H1 (cell line): ENCODE data around the gene MAPRE2. TPM values are rescaled to one million over a fixed set of nuclear protein-coding genes. Genes with fewer than 3 reads are reported as not detected.

Experiments
- CTCF ChIA-PET: fragments of 300-600 bp; sonication (Branson Sonifier 250); formaldehyde crosslinking; loops from one replicate; lab custom pipeline; 2021; ENCODE audit not compliant: partially characterized antibody; lab: Charles Lee
- POLR2A ChIA-PET: fragments of 300-600 bp; sonication (Branson Sonifier 250); formaldehyde crosslinking; loops from one replicate; lab custom pipeline; 2021; ENCODE audit warnings: inconsistent platforms; ENCODE audit not compliant: partially characterized antibody; lab: Charles Lee
- DNase-seq, 2 experiments: peaks; one replicate each; pipeline versions ENCODE4 v3.0.0 to v3.0.0-alpha.2; 2010 to 2022; ENCODE audit warnings: low spot score in 2 of 2, low read depth in 1 of 2, mixed read lengths in 1 of 2
- FAIRE-seq: peaks from 2 replicates; lab custom pipeline; 2011; peaks lifted over from hg19 to GRCh38; lab: Jason Lieb, UNC
- H2AFZ ChIP-seq: 2 replicates; pipeline ENCODE4 v1.8.1; 2012; ENCODE audit warnings: low read length, inconsistent platforms
- H2AK5ac ChIP-seq: 2 replicates; pipeline ENCODE4 v1.6.1; 2013; ENCODE audit warnings: low read depth, low read length
- H2BK120ac ChIP-seq: replicated peaks from 2 replicates; pipeline ENCODE3; 2013; ENCODE audit warnings: low read depth, low read length, inconsistent platforms
- H2BK12ac ChIP-seq: 2 replicates; pipeline ENCODE4 v1.6.1; 2013; ENCODE audit warnings: low read depth, low read length
- H2BK15ac ChIP-seq: 2 replicates; pipeline ENCODE4 v1.6.1; 2013; ENCODE audit warnings: low read length
- H2BK20ac ChIP-seq: 2 replicates; pipeline ENCODE4 v1.6.1; 2013; ENCODE audit warnings: low read length
- H2BK5ac ChIP-seq: 2 replicates; pipeline ENCODE4 v1.6.1; 2013; ENCODE audit warnings: low read depth, low read length
- H3K14ac ChIP-seq: 2 replicates; pipeline ENCODE4 v1.6.1; 2013; ENCODE audit warnings: inconsistent platforms; ENCODE audit not compliant: insufficient read length
- H3K18ac ChIP-seq: 2 replicates; pipeline ENCODE4 v1.6.1; 2013; ENCODE audit warnings: low read length; ENCODE audit errors: extremely low read depth
- H3K23ac ChIP-seq: 2 replicates; pipeline ENCODE4 v1.6.1; 2013; ENCODE audit warnings: inconsistent platforms; ENCODE audit not compliant: insufficient read length
- H3K23me2 ChIP-seq: 2 replicates; pipeline ENCODE4 v1.6.1; 2013; ENCODE audit warnings: low read depth, low read length
- H3K27ac ChIP-seq: 2 replicates; pipeline ENCODE4 v1.6.1; 2011; ENCODE audit warnings: low read depth, low read length, inconsistent platforms
- H3K27me3 ChIP-seq, 4 experiments: replicated peaks in 1 of 4; 1 replicate in 1 of 4; 2 replicates in 3 of 4; pipeline versions ENCODE4 v1.6.1 to v1.8.1; 2011 to 2013; ENCODE audit warnings: low read length in 3 of 4, mild to moderate bottlenecking in 3 of 4, inconsistent platforms in 2 of 4, mixed read lengths in 2 of 4, moderate library complexity in 1 of 4; ENCODE audit not compliant: control insufficient read depth in 3 of 4, insufficient read depth in 3 of 4; ENCODE audit errors: extremely low read depth in 1 of 4
- H3K36me3 ChIP-seq, 4 experiments: 2 replicates each; pipeline versions ENCODE4 v1.6.1 to v1.8.1; 2011 to 2013; ENCODE audit warnings: mild to moderate bottlenecking in 4 of 4, low read length in 3 of 4, moderate library complexity in 2 of 4, control low read depth in 1 of 4, inconsistent platforms in 1 of 4; ENCODE audit not compliant: insufficient read depth in 4 of 4, control insufficient read depth in 2 of 4
- H3K4ac ChIP-seq: replicated peaks from 2 replicates; pipeline ENCODE3; 2013; ENCODE audit warnings: low read length, low read depth, mixed read lengths, inconsistent platforms; ENCODE audit not compliant: insufficient read length
- H3K4me1 ChIP-seq, 4 experiments: replicated peaks in 1 of 4; 1 replicate in 1 of 4; 2 replicates in 3 of 4; pipeline versions ENCODE4 v1.6.1 to v1.8.1; 2011 to 2013; ENCODE audit warnings: low read length in 3 of 4, inconsistent platforms in 2 of 4, mixed read lengths in 1 of 4; ENCODE audit not compliant: insufficient read depth in 4 of 4, control insufficient read depth in 3 of 4
- H3K4me2 ChIP-seq, 2 experiments: 2 replicates each; pipeline versions ENCODE4 v1.6.1 to v1.8.1; 2011 to 2013; ENCODE audit warnings: low read depth in 2 of 2, low read length in 2 of 2, control low read depth in 1 of 2, inconsistent platforms in 1 of 2, mild to moderate bottlenecking in 1 of 2; ENCODE audit not compliant: insufficient read depth in 1 of 2
- H3K4me3 ChIP-seq, 4 experiments: fragments of 200-600, 300-600 bp in 1 of 4; sonication (generic), shearing (Covaris generic), sonication (Bioruptor Twin) in 1 of 4; 2 replicates each; pipeline versions ENCODE4 v1.5.1 to v1.8.1; 2011 to 2016; ENCODE audit warnings: low read length in 4 of 4, low read depth in 3 of 4, control low read depth in 2 of 4, inconsistent platforms in 2 of 4, mild to moderate bottlenecking in 2 of 4, mixed read lengths in 1 of 4, moderate library complexity in 1 of 4; ENCODE audit not compliant: insufficient read depth in 2 of 4; ENCODE audit errors: extremely low read depth in 1 of 4
- H3K56ac ChIP-seq: replicated peaks from 2 replicates; pipeline ENCODE3; 2013; ENCODE audit warnings: low read depth, mild to moderate bottlenecking, mixed read lengths, low read length, inconsistent platforms; ENCODE audit not compliant: insufficient read length
- H3K79me1 ChIP-seq: 2 replicates; pipeline ENCODE4 v1.6.1; 2013; ENCODE audit warnings: low read depth, low read length, control low read depth
- H3K79me2 ChIP-seq, 2 experiments: 2 replicates each; pipeline versions ENCODE4 v1.6.1 to v1.8.1; 2012 to 2013; ENCODE audit warnings: low read length in 2 of 2, mild to moderate bottlenecking in 2 of 2, inconsistent platforms in 1 of 2; ENCODE audit not compliant: insufficient read depth in 2 of 2, control insufficient read depth in 1 of 2
- H3K9ac ChIP-seq, 4 experiments: replicated peaks in 1 of 4; 1 replicate in 1 of 4; 2 replicates in 3 of 4; pipeline versions ENCODE4 v1.6.1 to v1.8.1; 2011 to 2013; ENCODE audit warnings: low read depth in 3 of 4, low read length in 3 of 4, control low read depth in 2 of 4, mild to moderate bottlenecking in 2 of 4, moderate library complexity in 2 of 4, inconsistent platforms in 1 of 4; ENCODE audit errors: extremely low read depth in 1 of 4
- H3K9me3 ChIP-seq, 2 experiments: 2 replicates each; pipeline versions ENCODE4 v1.6.1 to v1.8.1; 2012 to 2013; ENCODE audit warnings: mild to moderate bottlenecking in 2 of 2, moderate library complexity in 2 of 2, control low read depth in 1 of 2, inconsistent platforms in 1 of 2, low read depth in 1 of 2, low read length in 1 of 2, mixed read lengths in 1 of 2; ENCODE audit not compliant: insufficient read depth in 2 of 2
- H4K20me1 ChIP-seq, 2 experiments: replicated peaks in 1 of 2; 2 replicates each; pipeline versions ENCODE3 to v1.8.1; 2011 to 2013; ENCODE audit warnings: inconsistent platforms in 2 of 2, low read length in 2 of 2, mild to moderate bottlenecking in 1 of 2; ENCODE audit not compliant: insufficient read depth in 2 of 2, control insufficient read depth in 1 of 2
- H4K5ac ChIP-seq: 2 replicates; pipeline ENCODE4 v1.6.1; 2013; ENCODE audit warnings: low read length, low read depth, mixed read lengths, inconsistent platforms; ENCODE audit not compliant: insufficient read length
- H4K8ac ChIP-seq: 2 replicates; pipeline ENCODE4 v1.8.0; 2013; ENCODE audit warnings: mild to moderate bottlenecking, moderate library complexity, low read length, inconsistent platforms; ENCODE audit not compliant: insufficient read depth; ENCODE audit errors: extremely low read depth
- H4K91ac ChIP-seq: replicated peaks from 2 replicates; pipeline ENCODE3; 2013; ENCODE audit warnings: low read length, mixed read lengths, inconsistent platforms; ENCODE audit not compliant: insufficient read length
- CREB1 ChIP-seq: IDR thresholded peaks from 2 replicates; pipeline ENCODE4 v1.6.1; 2012; ENCODE audit warnings: inconsistent platforms
- EGR1 ChIP-seq: IDR thresholded peaks from 2 replicates; pipeline ENCODE4 v1.6.1; 2011; ENCODE audit warnings: low read depth, low read length, borderline replicate concordance
- GABPA ChIP-seq: IDR thresholded peaks from 2 replicates; pipeline ENCODE4 v1.6.1; 2011; ENCODE audit warnings: mild to moderate bottlenecking, low read length, moderate library complexity, borderline replicate concordance; ENCODE audit not compliant: insufficient read depth
- HDAC2 ChIP-seq, 2 experiments: fragments of 300-600 bp in 1 of 2; sonication (generic) in 1 of 2; IDR thresholded peaks; 2 replicates each; pipeline ENCODE4 v1.6.1; 2011 to 2012; ENCODE audit warnings: low read depth in 2 of 2, low read length in 2 of 2, mild to moderate bottlenecking in 2 of 2, moderate library complexity in 2 of 2, borderline replicate concordance in 1 of 2, inconsistent platforms in 1 of 2
- JUN ChIP-seq: IDR thresholded peaks from 2 replicates; pipeline ENCODE4 v1.6.1; 2011; ENCODE audit warnings: low read depth, mild to moderate bottlenecking, improper control_type of control experiment, low read length
- NANOG ChIP-seq: IDR thresholded peaks from 2 replicates; pipeline ENCODE4 v1.6.1; 2011; ENCODE audit warnings: low read length, low read depth, mild to moderate bottlenecking, inconsistent platforms; ENCODE audit not compliant: insufficient read depth, poor library complexity, severe bottlenecking
- POU5F1 ChIP-seq: IDR thresholded peaks from 2 replicates; pipeline ENCODE4 v1.6.1; 2011; ENCODE audit warnings: low read depth, mild to moderate bottlenecking, low read length, moderate library complexity
- RBBP5 ChIP-seq: IDR thresholded peaks from 2 replicates; pipeline ENCODE4 v1.7.1; 2012; ENCODE audit warnings: low read depth, mild to moderate bottlenecking, inconsistent platforms, low read length, moderate library complexity, borderline replicate concordance
- SIN3A ChIP-seq, 2 experiments: IDR thresholded peaks in 1 of 2; conservative IDR thresholded peaks in 1 of 2; 2 replicates each; pipeline ENCODE4 v1.6.1; 2011 to 2012; ENCODE audit warnings: low read length in 2 of 2, improper control_type of control experiment in 1 of 2, low read depth in 1 of 2, mild to moderate bottlenecking in 1 of 2
- TBP ChIP-seq: IDR thresholded peaks from 2 replicates; pipeline ENCODE4 v1.6.1; 2011; ENCODE audit warnings: low read depth, low read length, improper control_type of control experiment
- polyA plus RNA-seq, 7 experiments: library from polyadenylated mRNA; depleted of rRNA in 3 of 7; stranded (reverse) in 5 of 7; unstranded in 2 of 7; fragments of >200 nt in 5 of 7; fragments of 200-250 nt in 2 of 7; gene quantifications; 1 replicate in 5 of 7; 2 replicates in 1 of 7; 4 replicates in 1 of 7; pipeline versions ENCODE4 v1.2.1 to v1.2.3, GENCODE V29; 2011 to 2013; ENCODE audit warnings: missing spikeins in 2 of 7, mixed read lengths in 2 of 7
- total RNA-seq: library from RNA; stranded (reverse); fragmentation: NEBNext Ultra II Directional; extraction: Animal tissue kit (Norgen Biotek cat#: 25700); gene quantifications from 2 replicates; pipeline ENCODE4 v1.2.1, GENCODE V29; 2021
- TF ChIP-seq, protein P1 (sequence below): IDR thresholded peaks from 2 replicates; pipeline ENCODE4 v1.6.1; 2011; ENCODE audit warnings: low read depth, mild to moderate bottlenecking, low read length; ENCODE audit not compliant: insufficient read depth
- TF ChIP-seq, protein P2 (sequence below): IDR thresholded peaks from 2 replicates; pipeline ENCODE4 v1.6.1; 2011; ENCODE audit warnings: low read length, improper control_type of control experiment
- TF ChIP-seq, protein P3 (sequence below): IDR thresholded peaks from 2 replicates; pipeline ENCODE4 v1.6.1; 2012; ENCODE audit warnings: inconsistent platforms

Gene MAPRE2
- total and polyA plus RNA-seq, 2 of the 8 experiments (the other 6 are each of a cell fraction or from before 2014, with no cell fraction given), result 32.6 to 33.1 TPM

DNA sequence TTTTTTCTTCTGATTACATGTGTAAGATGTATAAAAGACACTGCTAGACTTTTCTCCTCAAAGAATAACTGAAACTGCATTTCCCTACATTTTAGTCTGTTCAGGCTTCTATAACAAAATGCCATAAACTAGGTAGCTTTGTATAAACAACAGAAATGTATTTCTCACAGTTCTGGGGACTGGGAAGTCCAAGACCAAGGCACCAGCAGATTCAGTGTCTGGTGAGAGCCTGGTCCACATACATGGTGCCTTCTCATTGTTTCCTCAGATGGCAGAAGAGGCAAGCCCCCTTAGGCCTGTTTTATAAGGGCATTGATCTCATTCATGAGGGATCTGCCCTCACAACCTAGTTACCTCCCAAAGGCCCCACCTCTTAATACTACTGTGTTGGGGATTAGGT lies 71.5 kb downstream of the MAPRE2 start:
- no peak overlapping the region for H2BK12ac ChIP-seq
- H3K56ac ChIP-seq, result no peak overlapping the region
- POLR2A ChIA-PET, result no interaction called here
- DNase-seq, result no peak
- H4K91ac ChIP-seq, result no peak overlapping the region
- H2BK20ac ChIP-seq, result no peak overlapping the region
- no peak overlapping the region for H2BK15ac ChIP-seq
- H2BK120ac ChIP-seq, result no peak overlapping the region
- TF ChIP-seq, protein P1, sequence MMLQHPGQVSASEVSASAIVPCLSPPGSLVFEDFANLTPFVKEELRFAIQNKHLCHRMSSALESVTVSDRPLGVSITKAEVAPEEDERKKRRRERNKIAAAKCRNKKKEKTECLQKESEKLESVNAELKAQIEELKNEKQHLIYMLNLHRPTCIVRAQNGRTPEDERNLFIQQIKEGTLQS, result no peak
- no peak for TF ChIP-seq POU5F1
- no peak for TF ChIP-seq EGR1
- TF ChIP-seq, protein P2, sequence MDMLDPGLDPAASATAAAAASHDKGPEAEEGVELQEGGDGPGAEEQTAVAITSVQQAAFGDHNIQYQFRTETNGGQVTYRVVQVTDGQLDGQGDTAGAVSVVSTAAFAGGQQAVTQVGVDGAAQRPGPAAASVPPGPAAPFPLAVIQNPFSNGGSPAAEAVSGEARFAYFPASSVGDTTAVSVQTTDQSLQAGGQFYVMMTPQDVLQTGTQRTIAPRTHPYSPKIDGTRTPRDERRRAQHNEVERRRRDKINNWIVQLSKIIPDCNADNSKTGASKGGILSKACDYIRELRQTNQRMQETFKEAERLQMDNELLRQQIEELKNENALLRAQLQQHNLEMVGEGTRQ, result no peak
- TF ChIP-seq JUN, result no peak
- no peak for TF ChIP-seq NANOG
- no peak for TF ChIP-seq HDAC2 (IDR thresholded peaks at IDR 0.05; ENCODE audit: borderline replicate concordance in 1 of 2, low read depth in 2 of 2, low read length in 2 of 2)
- TF ChIP-seq, protein P3, sequence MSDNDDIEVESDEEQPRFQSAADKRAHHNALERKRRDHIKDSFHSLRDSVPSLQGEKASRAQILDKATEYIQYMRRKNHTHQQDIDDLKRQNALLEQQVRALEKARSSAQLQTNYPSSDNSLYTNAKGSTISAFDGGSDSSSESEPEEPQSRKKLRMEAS, result no peak
- TF ChIP-seq TBP, result no peak
- TF ChIP-seq GABPA, result no peak
- TF ChIP-seq SIN3A (conservative IDR thresholded peaks at IDR 0.05 in 1 of 2, IDR thresholded peaks at IDR 0.05 in 1 of 2; ENCODE audit: low read depth in 1 of 2, low read length in 2 of 2), result no peak
- no peak for TF ChIP-seq CREB1
- TF ChIP-seq RBBP5, result no peak
- TF ChIP-seq, all 59 proteins: peak for 0
- no peak overlapping the region for H3K9ac ChIP-seq
- H3K79me1 ChIP-seq, result no peaks in the 10 kb centered on the region
- H3K23me2 ChIP-seq, result no peaks in the 10 kb centered on the region
- no peak overlapping the region for H3K18ac ChIP-seq
- peaks cover 0 to 2% of the 10 kb centered on the region in 2 experiments for H4K20me1 ChIP-seq
- H2BK5ac ChIP-seq, result no peak overlapping the region
- H4K8ac ChIP-seq, result no peak overlapping the region
- 0 out of 4 replicates have a peak, but pooled peaks cover 0 to 2% of the 10 kb centered on the region in 2 experiments for H3K79me2 ChIP-seq
- H3K27ac ChIP-seq, result no peak overlapping the region
- H4K5ac ChIP-seq, result no peak overlapping the region
- CTCF ChIA-PET, result interaction anchor here (1.1 to 1.6 kb wide), 2 partner anchors 12 to 15 kb away, joined by 3 to 4 read pairs; no protein-coding TSS in a partner anchor
- no peaks in the 10 kb centered on the region for H3K9me3 ChIP-seq
- no peak overlapping the region for H3K14ac ChIP-seq
- no peaks in the 10 kb centered on the region for H3K4me1 ChIP-seq
- H3K23ac ChIP-seq, result no peak overlapping the region
- H3K4me2 ChIP-seq, result no peak overlapping the region
- FAIRE-seq, result no peak
- no peak overlapping the region for H2AK5ac ChIP-seq
- no peak overlapping the region for H2AFZ ChIP-seq
- no peak overlapping the region for H3K4me3 ChIP-seq
- H3K4ac ChIP-seq, result no peak overlapping the region
- no peaks in the 10 kb centered on the region for H3K27me3 ChIP-seq
- H3K36me3 ChIP-seq, result no peaks in the 10 kb centered on the region
